WTC11 (cell line): ENCODE measurements around the gene ULK4. TPM values are rescaled to one million over a fixed set of nuclear protein-coding genes. Genes with fewer than 3 reads are reported as not detected.
"Not testable (repeated sequence)": the region's sequence is repeated elsewhere in the genome, so short reads cannot be mapped to it uniquely, and the experiment has no call there.

Experiments
- ATAC-seq: fragments of 200-7000 bp; cut with Tn5 transposase; 2 replicates; pipeline ENCODE4 v1.10.0; 2021; ENCODE audit warnings: mild to moderate bottlenecking, moderate library complexity
- CTCF ChIA-PET: fragments of 300-600 bp; sonication (Branson Sonifier 250); formaldehyde crosslinking; loops from one replicate; lab custom pipeline; 2021; ENCODE audit warnings: antibody characterized with exemption; lab: Charles Lee
- POLR2A ChIA-PET: fragments of 350-600 bp; sonication (Branson Sonifier 250); formaldehyde crosslinking; loops from one replicate; lab custom pipeline; 2021; ENCODE audit warnings: antibody characterized with exemption; lab: Charles Lee
- DNase-seq: peaks from one replicate; pipeline ENCODE4 v3.0.0; 2021; ENCODE audit warnings: low spot score
- H3K27ac Mint-ChIP-seq: 2 replicates; pipeline ENCODE4 v1.8.0; 2021; ENCODE audit warnings: mixed read lengths
- H3K27me3 Mint-ChIP-seq: 2 replicates; pipeline ENCODE4 v1.8.0; 2021; ENCODE audit warnings: low read depth, mild to moderate bottlenecking, moderate library complexity, mixed read lengths
- H3K36me3 Mint-ChIP-seq: 2 replicates; pipeline ENCODE4 v1.8.0; 2021; ENCODE audit warnings: mixed read lengths
- H3K4me1 Mint-ChIP-seq: 2 replicates; pipeline ENCODE4 v1.8.0; 2022; ENCODE audit warnings: mixed read lengths
- H3K4me3 Mint-ChIP-seq: 2 replicates; pipeline ENCODE4 v1.8.0; 2021; ENCODE audit warnings: mild to moderate bottlenecking, moderate library complexity, mixed read lengths
- H3K9me3 Mint-ChIP-seq: 2 replicates; pipeline ENCODE4 v1.8.0; 2021; ENCODE audit warnings: mixed read lengths
- ATF3 ChIP-seq: sonication (generic); formaldehyde crosslinking; conservative IDR thresholded peaks from 2 replicates; pipeline ENCODE4 v1.8.1; 2022; ENCODE audit warnings: mild to moderate bottlenecking, missing genetic modification reagents
- ATF6 ChIP-seq: sonication (generic); formaldehyde crosslinking; IDR thresholded peaks from 2 replicates; pipeline ENCODE4 v1.8.1; 2023; ENCODE audit warnings: mild to moderate bottlenecking, missing genetic modification reagents
- CBFB ChIP-seq: sonication (generic); formaldehyde crosslinking; IDR thresholded peaks from 2 replicates; pipeline ENCODE4 v1.8.1; 2022; ENCODE audit warnings: mild to moderate bottlenecking, low read depth, missing genetic modification reagents
- CREB1 ChIP-seq: sonication (generic); formaldehyde crosslinking; IDR thresholded peaks from 2 replicates; pipeline ENCODE4 v1.8.0; 2023; ENCODE audit warnings: mild to moderate bottlenecking, missing genetic modification reagents
- CREM ChIP-seq: sonication (generic); formaldehyde crosslinking; IDR thresholded peaks from 2 replicates; pipeline ENCODE4 v1.8.1; 2022; ENCODE audit warnings: mild to moderate bottlenecking, missing genetic modification reagents, moderate library complexity
- CTCF ChIP-seq: fragments of 200-600 bp; IDR thresholded peaks from 2 replicates; pipeline ENCODE4 v1.8.0; 2022; ENCODE audit warnings: antibody characterized with exemption
- ETV6 ChIP-seq: sonication (generic); formaldehyde crosslinking; IDR thresholded peaks from 2 replicates; pipeline ENCODE4 v1.8.1; 2022; ENCODE audit warnings: mild to moderate bottlenecking, missing genetic modification reagents
- GABPB1 ChIP-seq: sonication (generic); formaldehyde crosslinking; IDR thresholded peaks from 2 replicates; pipeline ENCODE4 v1.8.1; 2023; ENCODE audit warnings: mild to moderate bottlenecking, missing genetic modification reagents
- KAT7 ChIP-seq: sonication (generic); formaldehyde crosslinking; IDR thresholded peaks from 2 replicates; pipeline ENCODE4 v1.8.1; 2023; ENCODE audit warnings: missing genetic modification reagents, mild to moderate bottlenecking, borderline replicate concordance
- NFYB ChIP-seq: sonication (generic); formaldehyde crosslinking; conservative IDR thresholded peaks from 2 replicates; pipeline ENCODE4 v1.8.0; 2022; ENCODE audit warnings: low read depth, missing genetic modification reagents
- PREB ChIP-seq: sonication (generic); formaldehyde crosslinking; IDR thresholded peaks from 2 replicates; pipeline ENCODE4 v1.8.1; 2022; ENCODE audit warnings: mild to moderate bottlenecking, missing genetic modification reagents, moderate library complexity, borderline replicate concordance
- SMAD3 ChIP-seq: sonication (generic); formaldehyde crosslinking; IDR thresholded peaks from 2 replicates; pipeline ENCODE4 v1.8.0; 2022; ENCODE audit warnings: missing genetic modification reagents, mild to moderate bottlenecking, borderline replicate concordance
- SMAD4 ChIP-seq: sonication (generic); formaldehyde crosslinking; IDR thresholded peaks from 2 replicates; pipeline ENCODE4 v1.8.0; 2022; ENCODE audit warnings: mild to moderate bottlenecking, missing genetic modification reagents
- SOX15 ChIP-seq: fragments of 250-450 bp; sonication (Bioruptor Pico); IDR thresholded peaks from 2 replicates; pipeline ENCODE4 v1.9.0; 2021; ENCODE audit warnings: mild to moderate bottlenecking
- TEAD4 ChIP-seq: sonication (generic); formaldehyde crosslinking; IDR thresholded peaks from 2 replicates; pipeline ENCODE4 v1.8.0; 2022; ENCODE audit warnings: mild to moderate bottlenecking, missing genetic modification reagents
- ZMAT4 ChIP-seq: fragments of 250-450 bp; sonication (Bioruptor Pico); IDR thresholded peaks from 2 replicates; pipeline ENCODE4 v1.9.0; 2021; ENCODE audit warnings: mild to moderate bottlenecking
- ZNF121 ChIP-seq: sonication (generic); formaldehyde crosslinking; IDR thresholded peaks from 2 replicates; pipeline ENCODE4 v1.8.0; 2023; ENCODE audit warnings: missing genetic modification reagents
- ZNF138 ChIP-seq: sonication (generic); formaldehyde crosslinking; conservative IDR thresholded peaks from 2 replicates; pipeline ENCODE4 v1.8.1; 2022; ENCODE audit warnings: mild to moderate bottlenecking, moderate library complexity, missing genetic modification reagents
- total RNA-seq: library from RNA; stranded (reverse); gene quantifications from 3 replicates; pipeline ENCODE4 v1.2.3, GENCODE V29; 2021
- TF ChIP-seq, protein P1 (sequence below): fragments of 250-450 bp; sonication (Bioruptor Pico); conservative IDR thresholded peaks from 2 replicates; pipeline ENCODE4 v1.9.0; 2021; ENCODE audit warnings: mild to moderate bottlenecking
- TF ChIP-seq, protein P2 (sequence below): fragments of 250-450 bp; sonication (Bioruptor Pico); IDR thresholded peaks from 2 replicates; pipeline ENCODE4 v1.8.0; 2021; ENCODE audit warnings: mild to moderate bottlenecking

The ULK4 gene
- total RNA-seq, 1 experiment from 2014 or later, result 9.2 TPM

DNA sequence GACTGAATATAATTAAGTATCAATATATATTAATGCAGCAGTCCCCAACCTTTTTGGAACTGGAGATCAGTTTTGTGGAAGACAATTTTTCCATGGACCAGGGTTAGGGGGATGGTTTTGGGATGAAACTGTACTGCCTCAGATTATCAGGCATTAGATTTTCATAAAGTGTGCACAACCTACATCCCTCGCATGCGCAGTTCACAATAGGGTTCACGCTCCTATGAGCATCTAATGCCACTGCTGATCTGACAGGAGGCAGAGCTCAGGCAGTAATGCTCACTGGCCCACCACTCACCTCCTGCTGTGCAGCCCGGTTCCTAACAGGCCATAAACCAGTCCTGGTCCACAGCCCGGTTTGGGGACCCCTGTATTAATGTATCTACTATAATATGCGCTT lies 95.6 kb downstream of the ULK4 start (continued):
- TF ChIP-seq KAT7 (CRISPR knock-in tag) (no peak), CREB1 (CRISPR knock-in tag) (no peak), ZMAT4 (no peak), NFYB (CRISPR knock-in tag) (no peak), PREB (CRISPR knock-in tag) (no peak), SMAD4 (CRISPR knock-in tag) (no peak), GABPB1 (CRISPR knock-in tag) (no peak)
- TF ChIP-seq, protein P1, sequence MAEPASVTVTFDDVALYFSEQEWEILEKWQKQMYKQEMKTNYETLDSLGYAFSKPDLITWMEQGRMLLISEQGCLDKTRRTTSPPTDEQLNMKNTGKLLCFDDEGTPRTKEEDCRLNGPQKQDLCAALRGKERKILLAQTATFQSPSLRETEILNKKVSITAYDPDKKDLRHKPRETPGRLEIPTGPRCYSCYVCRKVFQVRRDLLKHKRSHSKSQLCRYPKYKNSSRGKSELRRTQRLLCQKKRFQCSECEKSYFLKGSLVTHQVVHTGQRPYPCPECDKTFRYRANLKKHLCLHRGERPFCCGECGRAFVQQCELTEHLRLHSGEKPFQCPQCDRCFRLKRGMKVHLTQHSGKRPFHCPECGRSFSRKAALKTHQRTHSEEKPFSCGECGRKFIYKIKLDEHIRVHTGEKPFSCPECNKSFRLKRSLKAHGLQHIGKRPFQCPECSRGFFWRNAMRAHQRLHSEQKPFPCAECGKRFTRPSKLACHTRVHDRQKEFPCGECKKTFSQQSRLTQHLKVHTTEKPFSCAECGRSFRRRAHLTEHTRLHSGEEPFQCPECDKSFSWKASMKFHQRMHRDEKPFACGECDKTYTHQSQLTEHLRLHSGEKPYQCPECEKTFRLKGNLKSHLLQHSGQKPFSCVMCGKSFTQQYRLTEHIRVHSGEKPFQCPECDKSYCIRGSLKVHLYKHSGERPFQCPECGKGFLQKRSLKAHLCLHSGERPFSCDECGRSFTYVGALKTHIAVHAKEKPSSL (CRISPR knock-in tag), result no peak

DNA sequence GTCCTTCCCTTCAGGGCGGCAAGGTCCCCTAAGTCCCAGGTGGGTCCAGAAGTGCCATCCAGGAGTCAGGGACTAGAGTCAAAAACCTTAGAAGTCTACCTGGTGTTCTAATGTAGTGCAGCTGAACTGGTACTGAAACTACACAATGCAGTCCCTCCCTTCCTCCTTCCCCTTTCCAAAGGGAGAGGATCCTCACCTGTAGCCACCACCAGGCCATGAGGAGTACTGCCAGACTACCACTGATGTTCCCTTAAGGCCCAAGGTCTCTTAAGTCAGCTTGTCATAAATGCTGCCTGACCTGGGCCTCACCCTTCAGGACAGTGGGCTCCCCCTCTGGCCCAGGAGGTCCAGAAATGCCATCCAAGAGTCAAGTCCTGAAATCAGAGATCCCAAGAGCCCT lies 98.9 kb downstream of the ULK4 start:
- POLR2A ChIA-PET, result no interaction called here
- TF ChIP-seq SOX15 (CRISPR knock-in tag) (no peak), CTCF (peak; percentile 31; the same call in 1 of the 2 replicates)
- TF ChIP-seq, protein P2, sequence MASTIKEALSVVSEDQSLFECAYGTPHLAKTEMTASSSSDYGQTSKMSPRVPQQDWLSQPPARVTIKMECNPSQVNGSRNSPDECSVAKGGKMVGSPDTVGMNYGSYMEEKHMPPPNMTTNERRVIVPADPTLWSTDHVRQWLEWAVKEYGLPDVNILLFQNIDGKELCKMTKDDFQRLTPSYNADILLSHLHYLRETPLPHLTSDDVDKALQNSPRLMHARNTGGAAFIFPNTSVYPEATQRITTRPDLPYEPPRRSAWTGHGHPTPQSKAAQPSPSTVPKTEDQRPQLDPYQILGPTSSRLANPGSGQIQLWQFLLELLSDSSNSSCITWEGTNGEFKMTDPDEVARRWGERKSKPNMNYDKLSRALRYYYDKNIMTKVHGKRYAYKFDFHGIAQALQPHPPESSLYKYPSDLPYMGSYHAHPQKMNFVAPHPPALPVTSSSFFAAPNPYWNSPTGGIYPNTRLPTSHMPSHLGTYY, result no peak
- TF ChIP-seq, all 79 proteins: peak for 1
- H3K4me1 Mint-ChIP-seq, result no peaks in the 10 kb centered on the region
- H3K4me3 Mint-ChIP-seq, result no peak overlapping the region
- CTCF ChIA-PET, result interaction anchor here (1.3 to 1.5 kb wide), 5 partner anchors 10 to 167 kb away, joined by 3 to 5 read pairs (median 3); no protein-coding TSS in a partner anchor
- peaks cover 24% of the 10 kb centered on the region for H3K9me3 Mint-ChIP-seq
- peak; percentile 52 for DNase-seq
- no peak overlapping the region for H3K27ac Mint-ChIP-seq
- H3K27me3 Mint-ChIP-seq, result no peaks in the 10 kb centered on the region
- ATAC-seq, result peak; percentile 100
- H3K36me3 Mint-ChIP-seq, result peaks cover 19% of the 10 kb centered on the region

DNA sequence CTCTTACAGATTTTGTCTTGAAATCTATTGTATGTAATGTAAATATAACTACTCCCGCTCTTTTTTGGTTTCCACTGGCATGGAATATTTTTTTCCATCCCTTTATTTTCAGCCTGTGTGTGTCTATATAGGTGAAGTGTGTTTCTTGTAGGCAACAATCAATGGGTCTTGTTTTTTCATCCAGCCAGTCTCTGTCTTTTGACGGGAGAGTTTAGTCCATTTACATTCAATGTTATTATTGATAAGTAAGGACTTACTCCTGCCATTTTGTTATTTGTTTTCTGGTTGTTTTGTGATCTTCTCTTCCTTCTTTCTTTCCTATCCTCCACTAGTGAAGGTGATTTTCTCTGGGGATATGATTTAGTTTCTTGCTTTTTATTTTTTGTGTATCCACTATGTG lies 101.4 kb downstream of the ULK4 start:
- H3K27me3 Mint-ChIP-seq, POLR2A ChIA-PET, H3K4me3 Mint-ChIP-seq, ATAC-seq, H3K4me1 Mint-ChIP-seq, CTCF ChIA-PET, DNase-seq, H3K27ac Mint-ChIP-seq: not testable (repeated sequence)
- H3K36me3 Mint-ChIP-seq, result peaks cover 19% of the 10 kb centered on the region
- peaks cover 20% of the 10 kb centered on the region for H3K9me3 Mint-ChIP-seq

DNA sequence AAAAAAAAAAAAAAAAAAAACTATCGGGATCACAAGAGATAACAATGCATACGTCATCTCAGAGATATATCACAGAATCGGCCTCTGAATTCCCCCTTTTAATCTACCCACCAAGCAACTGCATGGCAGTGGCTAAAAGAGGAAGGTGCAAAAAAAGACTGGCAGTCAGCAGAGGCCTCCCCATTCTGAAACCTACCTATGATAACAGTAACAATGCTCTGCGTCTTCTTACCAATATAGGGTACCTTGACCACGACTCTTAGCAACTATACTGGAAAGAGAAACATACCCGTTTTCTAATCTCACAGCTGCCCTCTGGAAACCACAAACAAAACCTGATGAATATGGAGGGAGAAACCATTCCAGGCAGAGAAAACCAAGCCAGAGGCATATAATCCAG lies 106.9 kb downstream of the ULK4 start:
- Mint-ChIP-seq H3K4me3 (no peak overlapping the region), H3K9me3 (peaks cover 12% of the 10 kb centered on the region), H3K36me3 (peaks cover 8% of the 10 kb centered on the region), H3K27me3 (no peaks in the 10 kb centered on the region), H3K27ac (no peak overlapping the region), H3K4me1 (peaks cover 10% of the 10 kb centered on the region)
- CTCF ChIA-PET, result no interaction called here
- no peak for DNase-seq
- POLR2A ChIA-PET, result no interaction called here
- no peak for ATAC-seq
- TF ChIP-seq ZNF138 (CRISPR knock-in tag), result no peak
- no peak for TF ChIP-seq SMAD3 (CRISPR knock-in tag)
- no peak for TF ChIP-seq ATF6 (CRISPR knock-in tag)
- TF ChIP-seq CREM (CRISPR knock-in tag), result no peak
- TF ChIP-seq CBFB, result no peak
- no peak for TF ChIP-seq TEAD4 (CRISPR knock-in tag)
- TF ChIP-seq ZNF121, result no peak
- no peak for TF ChIP-seq ETV6 (CRISPR knock-in tag)
- no peak for TF ChIP-seq ATF3 (CRISPR knock-in tag)
